Lower lobe of right lung (tissue), 2 donors: Measurements from ENCODE around the gene CDHR2. TPM values are rescaled to one million over a fixed set of nuclear protein-coding genes. Genes with fewer than 3 reads are reported as not detected.

Experiments used
- ATAC-seq, 2 donors: fragments of 200-7000 bp; cut with Tn5 transposase; one replicate each; pipeline ENCODE4 v1.9.1; 2020 to 2022; ENCODE audit warnings: mild to moderate bottlenecking in 2 of 2, moderate library complexity in 2 of 2
- DNase-seq: peaks from one replicate; pipeline ENCODE4 v3.0.0-alpha.2; 2020
- H3K27ac ChIP-seq: fragments of 200-600 bp; one replicate; pipeline ENCODE4 v1.8.0; 2022
- H3K27me3 ChIP-seq: fragments of 200-600 bp; one replicate; pipeline ENCODE4 v1.8.0; 2022; ENCODE audit warnings: low read depth
- H3K36me3 ChIP-seq: fragments of 200-600 bp; one replicate; pipeline ENCODE4 v1.8.0; 2022; ENCODE audit warnings: mild to moderate bottlenecking
- H3K4me1 ChIP-seq: fragments of 200-600 bp; one replicate; pipeline ENCODE4 v1.8.0; 2022
- H3K4me3 ChIP-seq: fragments of 200-600 bp; one replicate; pipeline ENCODE4 v1.8.0; 2022; ENCODE audit warnings: mild to moderate bottlenecking
- H3K9me3 ChIP-seq: fragments of 200-600 bp; one replicate; pipeline ENCODE4 v1.8.0; 2022
- CTCF ChIP-seq: fragments of 200-600 bp; IDR thresholded peaks from one replicate; pipeline ENCODE4 v1.8.0; 2022; ENCODE audit warnings: antibody characterized with exemption, mild to moderate bottlenecking
- intact Hi-C: fragments of 100-400 bp; cut with DNase I; formaldehyde crosslinking; loops from one replicate; pipeline ENCODE4 v1.11.0; 2022
- total RNA-seq: library from RNA; stranded (reverse); fragmentation: NEBNext Ultra II Directional; extraction: Animal tissue kit (Norgen Biotek cat#: 25700); gene quantifications from one replicate; pipeline ENCODE4 v1.2.1, GENCODE V29; 2021
- donor health status: DM: no; HTN: yes; CAD: no; lungs with severe emphysema.

Gene CDHR2
- total RNA-seq, 1 donor from 2014 or later: 0.62 TPM

- intact Hi-C loops: no loop called here
- no peak for ATAC-seq
Observed at GRCh38 chr5:176638437-176638836, 89.3 kb downstream of the CDHR2 start.

GRCh38 chr5:176639208-176639607, 90.1 kb downstream of the CDHR2 start:
- intact Hi-C loops: no loop called here
- H3K9me3 ChIP-seq: no peaks in the 10 kb centered on the region
- ATAC-seq (no peak), DNase-seq (no peak)
- no peaks in the 10 kb centered on the region for H3K4me1 ChIP-seq
- H3K4me3 ChIP-seq: no peak overlapping the region
- peaks cover 11% of the 10 kb centered on the region for H3K27me3 ChIP-seq
- no peak overlapping the region for H3K27ac ChIP-seq
- no peak for TF ChIP-seq CTCF
- no peaks in the 10 kb centered on the region for H3K36me3 ChIP-seq

More at GRCh38 chr5:176638437-176638836, 89.3 kb downstream of the CDHR2 start:
- Histone ChIP-seq H3K9me3 (no peaks in the 10 kb centered on the region), H3K36me3 (no peaks in the 10 kb centered on the region), H3K27me3 (peaks cover 11% of the 10 kb centered on the region), H3K4me1 (no peaks in the 10 kb centered on the region), H3K4me3 (no peak overlapping the region), H3K27ac (no peak overlapping the region)
- TF ChIP-seq CTCF: no peak
- DNase-seq: no peak

GRCh38 chr5:176639981-176640380, 90.8 kb downstream of the CDHR2 start:
- intact Hi-C loops: no loop called here

GRCh38 chr5:176640616-176641015, 91.5 kb downstream of the CDHR2 start:
- intact Hi-C loops: no loop called here
- no peak overlapping the region for H3K27ac ChIP-seq
- no peak for TF ChIP-seq CTCF
- no peaks in the 10 kb centered on the region for H3K4me1 ChIP-seq
- peaks cover under 1% of the 10 kb centered on the region for H3K27me3 ChIP-seq
- no peaks in the 10 kb centered on the region for H3K9me3 ChIP-seq
- ATAC-seq (no peak), DNase-seq (no peak)
- H3K36me3 ChIP-seq: no peaks in the 10 kb centered on the region
- no peak overlapping the region for H3K4me3 ChIP-seq

More at GRCh38 chr5:176639981-176640380, 90.8 kb downstream of the CDHR2 start:
- no peaks in the 10 kb centered on the region for H3K4me1 ChIP-seq
- DNase-seq: no peak
- no peaks in the 10 kb centered on the region for H3K9me3 ChIP-seq
- ATAC-seq: no peak
- peaks cover 6% of the 10 kb centered on the region for H3K27me3 ChIP-seq
- H3K27ac ChIP-seq: no peak overlapping the region
- no peak overlapping the region for H3K4me3 ChIP-seq
- no peak for TF ChIP-seq CTCF
- H3K36me3 ChIP-seq: no peaks in the 10 kb centered on the region

- intact Hi-C loops: no loop called here
- Histone ChIP-seq H3K27me3 (no peaks in the 10 kb centered on the region), H3K4me1 (peaks cover 7% of the 10 kb centered on the region), H3K36me3 (no peaks in the 10 kb centered on the region), H3K9me3 (no peaks in the 10 kb centered on the region), H3K4me3 (no peak overlapping the region), H3K27ac (no peak overlapping the region)
- ATAC-seq (no peak), DNase-seq (no peak)
- TF ChIP-seq CTCF: no peak
Observed at GRCh38 chr5:176642675-176643490, 93.7 kb downstream of the CDHR2 start.
